Parathyroid adenoma (tissue), 2 donors: ENCODE results near the gene APOBEC2.

Experiments
- H2AFZ ChIP-seq: fragments of 300-600 bp; sonication (generic); one replicate; pipeline ENCODE4 v1.7.0; 2017; ENCODE audit warnings: antibody characterized with exemption, mild to moderate bottlenecking
- H3K27ac ChIP-seq: fragments of 300-600 bp; sonication (generic); one replicate; pipeline ENCODE4 v1.7.0; 2017
- H3K27me3 ChIP-seq: fragments of 300-600 bp; sonication (generic); one replicate; pipeline ENCODE4 v1.7.0; 2017; ENCODE audit warnings: low read length; ENCODE audit not compliant: control insufficient read depth, insufficient read depth
- H3K36me3 ChIP-seq: fragments of 300-600 bp; sonication (generic); one replicate; pipeline ENCODE4 v1.7.0; 2017; ENCODE audit warnings: low read length; ENCODE audit not compliant: control insufficient read depth, insufficient read depth
- H3K4me1 ChIP-seq: fragments of 300-600 bp; sonication (generic); one replicate; pipeline ENCODE4 v1.7.0; 2017; ENCODE audit warnings: control low read depth
- H3K4me2 ChIP-seq: fragments of 300-600 bp; sonication (generic); one replicate; pipeline ENCODE4 v1.7.0; 2017; ENCODE audit warnings: low read length
- H3K4me3 ChIP-seq: fragments of 300-600 bp; sonication (generic); one replicate; pipeline ENCODE4 v1.7.0; 2017; ENCODE audit warnings: low read depth, low read length
- H3K79me2 ChIP-seq: fragments of 300-600 bp; sonication (generic); one replicate; pipeline ENCODE4 v1.7.0; 2017; ENCODE audit warnings: control low read depth
- H3K9ac ChIP-seq: fragments of 300-600 bp; sonication (generic); one replicate; pipeline ENCODE4 v1.7.0; 2017; ENCODE audit warnings: mild to moderate bottlenecking
- H3K9me3 ChIP-seq: fragments of 300-600 bp; sonication (generic); one replicate; pipeline ENCODE4 v1.7.0; 2017; ENCODE audit warnings: low read length; ENCODE audit not compliant: control insufficient read depth
- TF ChIP-seq, protein P1 (sequence below): fragments of 300-600 bp; sonication (generic); IDR thresholded peaks from one replicate; pipeline ENCODE4 v1.7.0; 2017; ENCODE audit warnings: antibody characterized with exemption, mild to moderate bottlenecking
- donor health status: primary hyperparathyroidism.

APOBEC2 gene

DNA sequence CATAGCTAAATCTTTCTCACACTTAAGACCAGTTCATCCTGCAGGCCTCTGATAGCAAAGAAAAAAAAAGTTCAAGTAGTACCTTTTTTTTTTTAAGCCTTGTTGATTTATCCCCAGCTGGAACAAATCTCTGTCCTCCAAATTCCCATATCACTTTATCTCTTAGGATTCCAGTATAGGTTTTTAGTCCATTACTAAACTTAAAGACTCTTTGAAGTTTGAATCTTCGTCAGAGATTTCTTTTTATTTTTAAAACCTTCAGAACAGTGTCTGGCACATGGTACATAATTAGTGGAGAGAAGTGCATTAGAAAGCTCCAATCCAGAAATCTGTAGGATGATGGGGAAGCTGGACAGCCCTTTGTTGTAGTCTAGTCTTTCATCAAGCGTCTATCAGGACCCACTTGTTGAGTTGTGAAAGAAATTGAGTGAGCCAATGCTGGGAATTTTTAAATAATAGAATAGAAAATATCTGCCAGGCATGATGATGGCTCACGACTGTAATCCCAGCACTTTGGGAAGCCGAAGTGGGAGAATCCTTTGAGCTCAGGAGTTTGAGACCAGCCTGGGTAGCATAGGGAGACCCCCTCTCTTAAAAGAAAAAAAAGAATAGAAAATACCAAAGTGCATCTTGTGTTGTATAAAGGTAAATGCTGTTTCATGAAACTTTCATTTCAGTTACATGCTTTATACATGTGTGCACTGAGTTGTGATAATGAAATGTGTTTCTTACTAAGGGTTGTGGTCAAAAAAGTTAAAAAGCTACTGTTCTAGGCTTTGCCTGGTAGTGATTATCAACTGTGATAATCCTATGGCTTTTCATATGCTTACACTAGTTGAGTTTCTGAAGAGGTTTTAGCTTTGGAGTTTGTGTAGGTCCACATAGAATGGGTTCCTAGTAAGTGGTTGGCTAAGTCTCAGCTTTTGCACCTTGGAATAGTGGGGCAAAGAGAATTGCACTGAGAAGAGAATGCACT is 22.9 kb downstream of the APOBEC2 start:
- H3K9me3 ChIP-seq, result no peaks in the 10 kb centered on the region
- H3K27ac ChIP-seq, result no peak overlapping the region
- H3K4me2 ChIP-seq, result no peak overlapping the region
- H3K9ac ChIP-seq, result no peak overlapping the region
- TF ChIP-seq, protein P1, sequence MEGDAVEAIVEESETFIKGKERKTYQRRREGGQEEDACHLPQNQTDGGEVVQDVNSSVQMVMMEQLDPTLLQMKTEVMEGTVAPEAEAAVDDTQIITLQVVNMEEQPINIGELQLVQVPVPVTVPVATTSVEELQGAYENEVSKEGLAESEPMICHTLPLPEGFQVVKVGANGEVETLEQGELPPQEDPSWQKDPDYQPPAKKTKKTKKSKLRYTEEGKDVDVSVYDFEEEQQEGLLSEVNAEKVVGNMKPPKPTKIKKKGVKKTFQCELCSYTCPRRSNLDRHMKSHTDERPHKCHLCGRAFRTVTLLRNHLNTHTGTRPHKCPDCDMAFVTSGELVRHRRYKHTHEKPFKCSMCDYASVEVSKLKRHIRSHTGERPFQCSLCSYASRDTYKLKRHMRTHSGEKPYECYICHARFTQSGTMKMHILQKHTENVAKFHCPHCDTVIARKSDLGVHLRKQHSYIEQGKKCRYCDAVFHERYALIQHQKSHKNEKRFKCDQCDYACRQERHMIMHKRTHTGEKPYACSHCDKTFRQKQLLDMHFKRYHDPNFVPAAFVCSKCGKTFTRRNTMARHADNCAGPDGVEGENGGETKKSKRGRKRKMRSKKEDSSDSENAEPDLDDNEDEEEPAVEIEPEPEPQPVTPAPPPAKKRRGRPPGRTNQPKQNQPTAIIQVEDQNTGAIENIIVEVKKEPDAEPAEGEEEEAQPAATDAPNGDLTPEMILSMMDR, result no peak
- H3K4me3 ChIP-seq, result no peak overlapping the region
- H3K36me3 ChIP-seq, result no peaks in the 10 kb centered on the region
- no peak overlapping the region for H2AFZ ChIP-seq
- peaks cover 8% of the 10 kb centered on the region for H3K79me2 ChIP-seq
- no peaks in the 10 kb centered on the region for H3K27me3 ChIP-seq
- H3K4me1 ChIP-seq, result peaks cover 6% of the 10 kb centered on the region

DNA sequence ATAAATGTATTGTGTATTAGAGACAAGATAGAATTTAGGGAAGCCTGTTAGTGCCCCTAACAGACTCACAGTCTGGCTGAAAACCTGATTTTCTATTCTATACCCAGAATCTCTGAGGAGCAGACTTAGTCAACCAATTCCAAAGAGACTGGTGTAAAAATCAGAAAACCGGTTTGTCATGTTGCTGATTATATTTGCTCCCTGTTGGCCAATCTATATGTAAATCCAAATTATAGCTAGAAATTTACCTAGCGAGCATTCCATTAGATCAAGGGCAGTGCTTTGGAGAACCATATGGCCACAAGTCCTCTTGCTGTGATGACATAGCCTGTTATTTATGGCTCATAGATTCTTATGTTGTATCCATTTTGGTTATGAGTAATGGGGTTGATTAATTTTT is 24.5 kb downstream of the APOBEC2 start:
- Histone ChIP-seq H3K4me3 (no peak overlapping the region), H3K79me2 (peaks cover 8% of the 10 kb centered on the region), H3K27me3 (no peaks in the 10 kb centered on the region), H2AFZ (no peak overlapping the region), H3K4me1 (peaks cover 6% of the 10 kb centered on the region), H3K9ac (no peak overlapping the region), H3K27ac (no peak overlapping the region), H3K9me3 (no peaks in the 10 kb centered on the region), H3K36me3 (no peaks in the 10 kb centered on the region), H3K4me2 (no peak overlapping the region)
- TF ChIP-seq, protein P1, result no peak

- no peaks in the 10 kb centered on the region for H3K36me3 ChIP-seq
- no peak overlapping the region for H3K27ac ChIP-seq
Measured at GRCh38 chr6:41078101-41078500, 25.1 kb downstream of the APOBEC2 start.

GRCh38 chr6:41079080-41079479 is 26.1 kb downstream of the APOBEC2 start:
- H3K4me2 ChIP-seq, result no peak overlapping the region
- TF ChIP-seq, protein P1, result no peak
- no peak overlapping the region for H3K4me3 ChIP-seq
- no peak overlapping the region for H3K9ac ChIP-seq
- no peak overlapping the region for H3K27ac ChIP-seq
- no peaks in the 10 kb centered on the region for H3K36me3 ChIP-seq
- H3K9me3 ChIP-seq, result no peaks in the 10 kb centered on the region
- no peak overlapping the region for H2AFZ ChIP-seq
- H3K4me1 ChIP-seq, result peaks cover 5% of the 10 kb centered on the region
- no peaks in the 10 kb centered on the region for H3K27me3 ChIP-seq
- H3K79me2 ChIP-seq, result peaks cover 8% of the 10 kb centered on the region

More at GRCh38 chr6:41078101-41078500, 25.1 kb downstream of the APOBEC2 start:
- Histone ChIP-seq H3K79me2 (peaks cover 8% of the 10 kb centered on the region), H3K4me2 (no peak overlapping the region), H3K4me1 (peaks cover 6% of the 10 kb centered on the region), H3K9me3 (no peaks in the 10 kb centered on the region), H3K4me3 (no peak overlapping the region), H3K27me3 (no peaks in the 10 kb centered on the region), H2AFZ (no peak overlapping the region), H3K9ac (no peak overlapping the region)
- TF ChIP-seq, protein P1, result no peak
